Effector CD8-positive, alpha-beta T cell (primary cell): ENCODE results near the gene PIEZO2.

ENCODE experiments used
- DNase-seq: peaks from one replicate; lab custom pipeline; 2025; lab: John Stamatoyannopoulos, UW

Gene PIEZO2

GRCh38 chr18:11027862-11028261, 121.5 kb downstream of the PIEZO2 start:
- DNase-seq = no peak

DNA sequence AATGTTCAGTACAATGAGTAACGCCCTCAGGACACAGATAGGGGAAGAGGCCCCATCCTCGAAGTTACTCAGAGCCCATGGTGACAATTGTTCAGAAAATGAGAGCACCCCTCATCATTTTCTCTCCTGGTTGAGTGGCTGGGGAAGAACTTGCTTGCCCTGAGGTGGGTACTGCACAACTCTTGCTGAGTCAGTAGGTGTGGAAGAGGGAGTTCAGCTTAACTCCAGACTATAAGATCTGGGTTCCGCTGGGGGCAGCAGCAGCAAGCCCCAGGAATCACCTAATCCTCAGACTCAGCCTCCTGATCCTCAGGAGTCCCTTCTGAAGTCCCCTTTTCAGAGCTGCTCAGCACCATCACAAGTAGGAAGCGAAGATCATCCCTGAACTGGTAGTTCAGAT, 123.7 kb downstream of the PIEZO2 start:
- no peak for DNase-seq

DNA sequence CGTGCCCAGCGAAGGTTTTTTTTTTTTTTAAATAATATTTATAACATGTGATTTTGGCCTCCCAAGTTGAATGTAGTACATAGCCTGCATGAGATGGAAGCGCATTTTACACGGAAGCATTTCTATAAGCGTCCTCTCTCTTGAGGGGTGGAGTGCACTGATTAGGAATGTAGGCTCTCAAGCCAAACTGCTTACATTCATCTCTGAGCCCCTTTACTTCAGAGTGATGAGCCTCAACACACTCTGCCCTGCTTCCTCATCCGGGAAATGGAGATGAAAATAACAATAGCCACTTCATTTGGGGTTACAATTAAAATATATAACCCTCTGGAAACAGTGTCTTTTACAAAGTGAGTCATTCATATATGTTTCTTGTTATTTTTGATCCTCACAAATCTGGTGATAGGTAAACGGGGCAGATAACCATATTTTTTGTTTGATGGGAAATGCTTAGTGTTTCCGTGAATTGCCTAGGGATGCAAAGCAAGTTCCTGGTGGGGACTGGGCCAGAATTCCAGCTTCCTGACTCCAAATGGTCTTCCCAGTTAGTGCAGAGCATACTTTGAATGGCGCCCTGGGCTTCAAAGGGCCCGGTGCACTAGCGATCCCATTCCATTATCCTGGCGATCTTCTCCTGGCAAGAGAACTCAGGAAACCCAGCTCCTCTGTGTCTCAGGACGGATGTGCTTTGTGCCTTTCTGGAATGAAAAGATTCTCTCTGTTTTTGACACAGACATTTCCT, 124.3 kb downstream of the PIEZO2 start:
- no peak for DNase-seq

- DNase-seq = no peak
Measured at GRCh38 chr18:11021477-11021876, 127.9 kb downstream of the PIEZO2 start.

- no peak for DNase-seq
Measured at GRCh38 chr18:11020877-11021414, 128.4 kb downstream of the PIEZO2 start.

DNA sequence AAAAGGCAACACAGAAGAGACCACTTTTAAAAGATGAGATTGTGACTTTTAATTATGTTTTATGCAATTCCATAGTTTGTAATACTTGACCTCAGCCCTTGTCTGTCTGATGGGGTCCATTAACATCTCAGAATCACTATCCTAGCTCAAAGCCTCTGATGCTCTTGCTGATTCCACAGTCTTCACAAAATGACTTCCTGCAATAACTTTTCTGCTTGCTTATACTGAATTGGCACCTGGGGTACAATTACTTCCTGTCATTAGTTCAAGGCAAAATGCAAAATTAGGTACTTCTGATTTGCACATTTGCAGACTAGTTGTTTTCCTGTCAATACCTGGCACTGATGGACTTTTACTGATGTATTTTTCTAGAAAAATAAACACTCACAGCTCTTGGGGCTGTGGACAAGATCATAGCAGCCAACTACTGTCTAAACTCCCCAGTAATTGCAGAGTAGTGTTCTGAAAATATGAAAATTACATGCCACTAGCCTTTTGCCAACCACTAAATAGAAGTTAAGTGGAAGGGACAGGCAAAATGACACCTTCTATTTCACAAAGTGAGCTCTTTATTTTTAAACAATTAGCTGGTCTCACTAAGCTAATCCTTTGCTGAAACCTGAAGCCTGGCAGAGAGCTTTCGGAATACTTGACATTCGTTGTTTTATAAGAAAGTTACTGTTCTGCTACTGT, 129.1 kb downstream of the PIEZO2 start:
- no peak for DNase-seq

DNA sequence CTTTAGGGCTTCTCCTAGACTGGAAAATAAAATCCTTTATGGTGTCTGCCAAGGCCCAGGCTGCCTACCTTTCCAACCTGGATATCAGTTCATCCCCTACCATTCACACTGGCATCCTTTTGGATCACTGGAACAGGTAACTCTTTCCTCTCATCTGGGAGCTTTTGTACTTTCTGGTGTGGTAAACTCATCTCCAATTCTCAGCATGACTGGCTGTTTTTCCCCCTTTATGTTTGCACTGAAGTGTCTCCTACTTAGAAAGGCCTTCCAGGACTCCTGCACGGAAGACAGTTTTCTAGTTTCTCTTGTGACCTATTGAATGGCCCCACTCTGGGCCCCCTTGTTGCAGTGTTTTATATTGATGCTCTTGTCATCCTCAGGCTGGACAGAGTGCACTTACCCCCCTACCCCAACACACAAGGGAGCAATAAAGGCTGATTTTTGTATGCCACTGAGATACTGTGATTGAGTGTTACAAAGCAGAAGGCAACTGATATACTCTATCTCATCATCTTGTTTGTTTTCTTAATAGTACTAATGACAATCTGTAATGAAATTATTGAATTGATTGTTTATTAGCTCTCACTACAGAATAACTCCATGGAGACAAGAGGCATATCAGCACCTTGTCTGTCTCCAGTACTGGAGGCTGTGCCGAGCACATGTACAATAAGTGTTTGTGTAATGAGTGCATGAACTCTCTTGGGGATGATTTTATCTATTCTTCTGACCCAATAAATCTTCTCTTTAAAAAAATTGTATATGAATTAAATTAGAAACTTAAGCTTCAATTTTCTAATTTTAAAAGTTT, 129.9 kb downstream of the PIEZO2 start:
- no peak for DNase-seq

GRCh38 chr18:11009869-11010268, 139.5 kb downstream of the PIEZO2 start:
- no peak for DNase-seq

DNA sequence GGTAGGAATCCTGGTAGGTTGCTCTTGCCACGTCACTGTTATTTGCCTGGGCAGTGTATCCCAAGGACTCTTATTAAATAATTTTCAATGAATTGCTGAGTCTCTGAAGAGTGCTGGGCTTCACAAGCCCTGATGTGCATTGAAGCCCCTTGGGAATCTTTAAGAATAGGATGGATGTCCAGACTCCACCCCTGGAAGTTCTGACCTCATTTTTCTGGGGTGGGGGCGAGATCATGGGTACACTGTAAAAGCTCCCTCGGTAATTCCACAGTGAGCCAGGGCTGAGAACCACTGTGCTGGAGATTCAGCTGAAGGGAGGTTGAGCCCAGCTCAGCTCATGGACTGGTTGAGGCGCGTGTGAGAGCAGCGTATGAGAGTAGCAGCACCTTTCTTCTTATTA, 140.2 kb downstream of the PIEZO2 start:
- DNase-seq = no peak

GRCh38 chr18:11008505-11008904, 140.9 kb downstream of the PIEZO2 start:
- no peak for DNase-seq

- DNase-seq = no peak
Measured at GRCh38 chr18:11005528-11005927, 143.8 kb downstream of the PIEZO2 start.

- DNase-seq = no peak
Measured at GRCh38 chr18:11004951-11005350, 144.4 kb downstream of the PIEZO2 start.

- DNase-seq = no peak
Measured at GRCh38 chr18:11004294-11004693, 145.1 kb downstream of the PIEZO2 start.

GRCh38 chr18:11002796-11003195, 146.6 kb downstream of the PIEZO2 start:
- no peak for DNase-seq

DNA sequence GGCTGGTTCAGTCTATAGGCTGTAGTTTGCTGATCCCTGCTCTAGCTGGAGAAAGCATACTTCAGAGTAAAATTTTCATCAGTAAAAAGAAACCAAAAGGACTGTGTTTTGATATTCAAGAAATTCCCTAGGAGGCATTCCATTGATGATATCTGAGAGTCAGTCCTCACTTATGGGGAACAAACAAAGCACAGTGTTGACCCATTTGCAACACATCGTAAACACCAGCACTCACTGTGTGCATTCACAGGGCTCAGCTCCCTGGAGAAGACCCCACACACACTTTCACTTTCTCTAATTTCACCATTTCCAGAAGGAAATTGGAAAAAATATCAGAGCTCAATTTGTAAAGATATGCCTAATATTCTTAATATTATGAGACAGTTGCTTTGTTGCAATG, 147.1 kb downstream of the PIEZO2 start:
- no peak for DNase-seq

DNA sequence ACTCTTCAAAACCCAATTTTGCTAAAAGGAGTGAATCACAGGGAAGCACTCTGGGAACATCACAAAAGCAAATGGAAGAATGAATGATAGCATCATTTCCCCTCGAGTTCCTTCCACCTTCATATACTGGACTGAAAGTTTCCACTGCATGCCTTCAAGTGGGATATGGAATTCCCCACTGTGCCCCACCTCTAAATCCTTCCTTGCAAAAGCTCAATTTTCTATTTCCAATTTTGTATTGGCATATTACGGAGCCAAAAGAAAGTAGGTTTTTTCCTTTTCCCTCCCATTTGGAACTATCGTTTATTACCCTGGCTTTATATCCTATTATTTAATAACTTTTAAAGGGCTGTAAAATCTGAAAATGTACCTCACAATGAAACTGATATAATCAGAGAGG, 149.3 kb downstream of the PIEZO2 start:
- DNase-seq = no peak

GRCh38 chr18:10997885-10998284, 151.5 kb downstream of the PIEZO2 start:
- no peak for DNase-seq

GRCh38 chr18:10995550-10995949, 153.8 kb downstream of the PIEZO2 start:
- DNase-seq = no peak

GRCh38 chr18:10989486-10989885, 159.9 kb downstream of the PIEZO2 start:
- DNase-seq = no peak

DNA sequence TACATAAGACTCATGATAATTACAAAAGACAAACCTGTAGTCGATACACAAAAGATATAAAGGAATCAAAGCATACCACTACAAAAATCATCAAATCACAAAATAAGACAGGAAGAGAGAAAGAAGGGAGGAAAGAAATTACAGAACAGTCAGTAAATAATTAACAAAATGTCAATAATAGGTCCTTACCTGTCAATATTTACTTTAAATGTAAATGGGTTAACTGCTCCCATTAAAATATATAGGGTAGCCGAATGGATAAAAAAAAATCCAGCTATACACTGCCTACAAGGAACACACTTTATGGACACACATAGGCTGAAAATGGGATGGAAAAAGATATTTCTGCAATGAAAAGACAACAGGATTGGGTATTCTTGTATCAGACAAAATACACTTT, 163.7 kb downstream of the PIEZO2 start:
- no peak for DNase-seq

DNA sequence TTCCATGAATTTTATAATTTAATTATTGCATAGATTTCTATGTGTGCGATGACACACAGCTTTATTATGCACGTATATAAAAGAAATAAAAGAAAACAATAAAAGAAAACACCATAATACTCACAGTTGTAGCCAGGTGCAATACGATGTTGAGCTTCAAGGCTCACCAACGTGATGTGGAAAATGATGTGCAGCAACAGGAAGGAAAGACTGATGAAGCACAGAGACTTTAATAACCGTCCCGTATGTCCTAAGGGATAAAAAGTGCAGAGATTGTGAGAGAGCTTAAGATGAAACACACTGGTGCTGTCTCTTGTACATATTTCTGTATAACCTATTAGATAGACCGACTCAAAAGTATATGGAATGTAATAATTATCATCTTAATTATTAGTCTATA, 170.0 kb downstream of the PIEZO2 start:
- no peak for DNase-seq

DNA sequence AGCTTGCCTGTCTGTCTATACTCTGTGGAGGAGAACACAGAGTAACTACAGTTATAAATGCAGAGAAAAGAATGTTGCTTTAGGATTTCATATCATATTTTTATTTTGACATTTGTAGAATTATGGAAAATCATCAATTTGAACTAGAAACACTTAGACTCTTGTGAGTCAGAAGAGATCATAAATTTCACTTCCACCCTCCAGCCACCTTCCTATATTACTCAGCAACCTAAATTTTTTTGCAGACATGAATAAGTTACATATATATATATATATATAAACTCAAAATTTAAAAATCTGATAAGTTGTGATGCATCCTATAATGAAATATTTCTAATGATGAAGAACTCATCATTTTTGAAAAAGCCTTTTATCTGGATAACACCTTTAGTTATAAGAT, 172.3 kb downstream of the PIEZO2 start:
- no peak for DNase-seq
